ENCODE measurements around the gene ATP8B4. TPM values are rescaled to one million over a fixed set of nuclear protein-coding genes. Genes with fewer than 3 reads are reported as not detected.

The ATP8B4 gene
- total and polyA plus RNA-seq, 2 donors (not counting 1 experiment from before 2014, with no cell fraction given) = 0.42 TPM; not detected in 1

DNA sequence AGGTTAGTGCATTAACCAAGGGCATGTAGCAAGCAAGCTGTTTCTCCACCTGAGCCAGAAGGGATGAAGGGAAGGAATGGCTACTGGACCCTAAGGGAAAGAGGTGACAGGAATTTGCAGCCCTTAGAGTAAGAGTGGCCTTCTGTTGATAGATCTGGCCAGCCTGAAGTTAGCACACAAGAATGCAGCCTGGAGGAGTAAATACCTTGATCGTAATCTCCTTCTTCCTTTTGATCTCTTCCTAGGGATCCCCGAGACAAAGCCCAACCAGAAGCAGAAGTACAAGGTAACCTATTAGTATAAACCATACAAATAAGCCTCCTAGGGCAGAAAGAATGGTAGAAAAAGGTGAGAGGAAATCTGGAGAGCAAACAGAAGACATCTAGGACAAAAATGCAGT, 134.6 kb downstream of the ATP8B4 start:
- Histone ChIP-seq H3K4me1 (ENCODE audit: control insufficient read depth in 2 of 2, insufficient read depth in 2 of 2, low read length in 2 of 2) (no peaks in the 10 kb centered on the region), H3K4me2 (replicated peaks; ENCODE audit: low read depth, low read length, poor library complexity, severe bottlenecking) (no peak overlapping the region), H4K20me1 (ENCODE audit: control insufficient read depth, insufficient read depth, low read length, poor library complexity, severe bottlenecking) (no peaks in the 10 kb centered on the region), H3K79me2 (ENCODE audit: control insufficient read depth, insufficient read depth, low read length) (no peaks in the 10 kb centered on the region), H3K36me3 (replicated peaks in 1 of 2; ENCODE audit: control extremely low read depth in 1 of 2, control insufficient read depth in 1 of 2, extremely low read depth in 1 of 2, insufficient read depth in 2 of 2, low read length in 1 of 2) (no peaks in the 10 kb centered on the region), H3K9ac (ENCODE audit: low read length) (no peak overlapping the region), H3K27me3 (replicated peaks in 1 of 4; ENCODE audit: control extremely low read depth in 1 of 4, control insufficient read depth in 3 of 4, insufficient read depth in 4 of 4, low read length in 3 of 4) (no peaks in the 10 kb centered on the region), H2AFZ (ENCODE audit: insufficient read depth, low read depth, low read length, poor library complexity, severe bottlenecking) (no peak overlapping the region), H3K27ac (ENCODE audit: low read length in 2 of 2) (no peak overlapping the region), H3K4me3 (ENCODE audit: control extremely low read depth in 1 of 5, extremely low read depth in 1 of 5, insufficient read depth in 1 of 5, low read depth in 2 of 5, low read length in 4 of 5) (no peak overlapping the region), H3K9me3 (ENCODE audit: control extremely low read depth in 1 of 3, control insufficient read depth in 2 of 3, insufficient read depth in 1 of 3, low read length in 2 of 3) (no peaks in the 10 kb centered on the region)
- no peaks in the 10 kb centered on the region for H3K9me3 Mint-ChIP-seq (ENCODE audit: insufficient read depth)
- no peak for DNase-seq
- ChIA-PET POLR2A (no interaction called here), CTCF (no interaction called here)
- no peak overlapping the region for H3K27ac Mint-ChIP-seq
- no CpG with 5 or more reads among the region's 2 CpGs for WGBS (ENCODE audit: insufficient coverage)
- no peak overlapping the region for H3K4me3 Mint-ChIP-seq
- intact Hi-C loops (cut with micrococcal nuclease) = no loop called here
- H3K4me1 Mint-ChIP-seq = no peaks in the 10 kb centered on the region
- no peaks in the 10 kb centered on the region for H3K27me3 Mint-ChIP-seq
- TF ChIP-seq, protein P1, sequence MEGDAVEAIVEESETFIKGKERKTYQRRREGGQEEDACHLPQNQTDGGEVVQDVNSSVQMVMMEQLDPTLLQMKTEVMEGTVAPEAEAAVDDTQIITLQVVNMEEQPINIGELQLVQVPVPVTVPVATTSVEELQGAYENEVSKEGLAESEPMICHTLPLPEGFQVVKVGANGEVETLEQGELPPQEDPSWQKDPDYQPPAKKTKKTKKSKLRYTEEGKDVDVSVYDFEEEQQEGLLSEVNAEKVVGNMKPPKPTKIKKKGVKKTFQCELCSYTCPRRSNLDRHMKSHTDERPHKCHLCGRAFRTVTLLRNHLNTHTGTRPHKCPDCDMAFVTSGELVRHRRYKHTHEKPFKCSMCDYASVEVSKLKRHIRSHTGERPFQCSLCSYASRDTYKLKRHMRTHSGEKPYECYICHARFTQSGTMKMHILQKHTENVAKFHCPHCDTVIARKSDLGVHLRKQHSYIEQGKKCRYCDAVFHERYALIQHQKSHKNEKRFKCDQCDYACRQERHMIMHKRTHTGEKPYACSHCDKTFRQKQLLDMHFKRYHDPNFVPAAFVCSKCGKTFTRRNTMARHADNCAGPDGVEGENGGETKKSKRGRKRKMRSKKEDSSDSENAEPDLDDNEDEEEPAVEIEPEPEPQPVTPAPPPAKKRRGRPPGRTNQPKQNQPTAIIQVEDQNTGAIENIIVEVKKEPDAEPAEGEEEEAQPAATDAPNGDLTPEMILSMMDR (IDR thresholded peaks at IDR 0.05) = no peak
- TF ChIP-seq EZH2 (IDR thresholded peaks at IDR 0.05; ENCODE audit: borderline replicate concordance, insufficient read depth, low read depth, low read length, poor library complexity, severe bottlenecking) = no peak
- no peak for ATAC-seq (ENCODE audit: low read depth)

GRCh38 chr15:49982584-49982983, 136.4 kb downstream of the ATP8B4 start:
- intact Hi-C loops (cut with micrococcal nuclease) = no loop called here
- no peaks in the 10 kb centered on the region for H3K9me3 ChIP-seq (ENCODE audit: control extremely low read depth in 1 of 3, control insufficient read depth in 2 of 3, insufficient read depth in 1 of 3, low read length in 2 of 3)
- no peak overlapping the region for H3K27ac Mint-ChIP-seq
- no peaks in the 10 kb centered on the region for H3K4me1 Mint-ChIP-seq
- H3K4me1 ChIP-seq (ENCODE audit: control insufficient read depth in 2 of 2, insufficient read depth in 2 of 2, low read length in 2 of 2) = no peaks in the 10 kb centered on the region
- no peak overlapping the region for H3K9ac ChIP-seq (ENCODE audit: low read length)
- H3K27me3 ChIP-seq (replicated peaks in 1 of 4; ENCODE audit: control extremely low read depth in 1 of 4, control insufficient read depth in 3 of 4, insufficient read depth in 4 of 4, low read length in 3 of 4) = no peaks in the 10 kb centered on the region
- H3K27me3 Mint-ChIP-seq = no peaks in the 10 kb centered on the region
- H3K4me2 ChIP-seq (replicated peaks; ENCODE audit: low read depth, low read length, poor library complexity, severe bottlenecking) = no peak overlapping the region
- no peaks in the 10 kb centered on the region for H3K79me2 ChIP-seq (ENCODE audit: control insufficient read depth, insufficient read depth, low read length)
- no peaks in the 10 kb centered on the region for H3K9me3 Mint-ChIP-seq (ENCODE audit: insufficient read depth)
- ATAC-seq (ENCODE audit: low read depth) = no peak
- H3K4me3 Mint-ChIP-seq = no peak overlapping the region
- no peaks in the 10 kb centered on the region for H4K20me1 ChIP-seq (ENCODE audit: control insufficient read depth, insufficient read depth, low read length, poor library complexity, severe bottlenecking)
- H3K27ac ChIP-seq (ENCODE audit: low read length in 2 of 2) = no peak overlapping the region
- no peak overlapping the region for H3K4me3 ChIP-seq (ENCODE audit: control extremely low read depth in 1 of 5, extremely low read depth in 1 of 5, insufficient read depth in 1 of 5, low read depth in 2 of 5, low read length in 4 of 5)
- POLR2A ChIA-PET = no interaction called here
- H2AFZ ChIP-seq (ENCODE audit: insufficient read depth, low read depth, low read length, poor library complexity, severe bottlenecking) = no peak overlapping the region
- CTCF ChIA-PET = no interaction called here
- DNase-seq = no peak
- 100% methylated on average over 3 of the region's 3 CpGs for WGBS (ENCODE audit: insufficient coverage)
- no peaks in the 10 kb centered on the region for H3K36me3 ChIP-seq (replicated peaks in 1 of 2; ENCODE audit: control extremely low read depth in 1 of 2, control insufficient read depth in 1 of 2, extremely low read depth in 1 of 2, insufficient read depth in 2 of 2, low read length in 1 of 2)
- TF ChIP-seq EZH2 (IDR thresholded peaks at IDR 0.05; ENCODE audit: borderline replicate concordance, insufficient read depth, low read depth, low read length, poor library complexity, severe bottlenecking) = no peak
- TF ChIP-seq, protein P1 (IDR thresholded peaks at IDR 0.05) = no peak

All from B cell (primary cell).